B cell (primary cell): ENCODE measurements around the gene MRAS. TPM values are rescaled to one million over a fixed set of nuclear protein-coding genes. Genes with fewer than 3 reads are reported as not detected.

ENCODE experiments used
- ATAC-seq: fragments of 200-7000 bp; cut with Tn5 transposase; one replicate; pipeline ENCODE4 v1.10.0; 2021; ENCODE audit warnings: low read depth, mild to moderate bottlenecking, moderate number of reproducible peaks, moderate library complexity
- CTCF ChIA-PET: fragments of 350-600 bp; sonication (Branson Sonifier 250); formaldehyde crosslinking; loops from one replicate; lab custom pipeline; 2021; ENCODE audit warnings: antibody characterized with exemption, inconsistent platforms; lab: Charles Lee
- POLR2A ChIA-PET: fragments of 350-600 bp; sonication (Branson Sonifier 250); formaldehyde crosslinking; loops from one replicate; lab custom pipeline; 2021; ENCODE audit warnings: antibody characterized with exemption; lab: Charles Lee
- DNase-seq: peaks from one replicate; pipeline ENCODE4 v3.0.0; 2013
- H2AFZ ChIP-seq: 2 replicates; pipeline ENCODE4 v1.6.1; 2012; ENCODE audit warnings: mild to moderate bottlenecking, low read depth, low read length; ENCODE audit not compliant: insufficient read depth, poor library complexity, severe bottlenecking
- H3K27ac ChIP-seq, 2 donors: 1 replicate in 1 of 2; 2 replicates in 1 of 2; pipeline ENCODE4 v1.5.1; 2012 to 2013; ENCODE audit warnings: low read length in 2 of 2, mild to moderate bottlenecking in 2 of 2, moderate library complexity in 1 of 2
- H3K27me3 ChIP-seq, 4 experiments: fragments of 200-600 bp in 1 of 4; sonication (generic) in 1 of 4; replicated peaks in 1 of 4; 1 replicate in 2 of 4; 2 replicates in 2 of 4; pipeline versions ENCODE4 v1.6.1 to v1.7.0; 2013 to 2016; ENCODE audit warnings: low read length in 3 of 4, mild to moderate bottlenecking in 2 of 4, mixed read lengths in 1 of 4, moderate library complexity in 1 of 4; ENCODE audit not compliant: insufficient read depth in 4 of 4, control insufficient read depth in 3 of 4; ENCODE audit errors: control extremely low read depth in 1 of 4
- H3K36me3 ChIP-seq, 2 experiments: replicated peaks in 1 of 2; 1 replicate in 1 of 2; 2 replicates in 1 of 2; pipeline versions ENCODE4 v1.6.1 to v1.7.1; 2013; ENCODE audit warnings: low read length in 1 of 2; ENCODE audit not compliant: insufficient read depth in 2 of 2, control insufficient read depth in 1 of 2; ENCODE audit errors: control extremely low read depth in 1 of 2, extremely low read depth in 1 of 2
- H3K4me1 ChIP-seq, 2 donors: fragments of 200-600 bp in 1 of 2; sonication (generic) in 1 of 2; 1 replicate in 1 of 2; 2 replicates in 1 of 2; pipeline versions ENCODE4 v1.5.1 to v1.6.1; 2013 to 2017; ENCODE audit warnings: low read length in 2 of 2; ENCODE audit not compliant: control insufficient read depth in 2 of 2, insufficient read depth in 2 of 2
- H3K4me2 ChIP-seq: replicated peaks from 2 replicates; pipeline ENCODE3; 2012; ENCODE audit warnings: mild to moderate bottlenecking, low read depth, low read length; ENCODE audit not compliant: poor library complexity, severe bottlenecking
- H3K4me3 ChIP-seq, 5 experiments: fragments of 200-600 bp in 1 of 5; sonication (generic) in 1 of 5; 1 replicate in 3 of 5; 2 replicates in 2 of 5; pipeline versions ENCODE4 v1.5.1 to v1.7.0; 2011 to 2016; ENCODE audit warnings: low read length in 4 of 5, mild to moderate bottlenecking in 4 of 5, low read depth in 2 of 5, control low read depth in 1 of 5, moderate library complexity in 1 of 5; ENCODE audit not compliant: insufficient read depth in 1 of 5; ENCODE audit errors: control extremely low read depth in 1 of 5, extremely low read depth in 1 of 5
- H3K79me2 ChIP-seq: fragments of 200-600 bp; sonication (generic); one replicate; pipeline ENCODE4 v1.6.0; 2016; ENCODE audit warnings: low read length; ENCODE audit not compliant: control insufficient read depth, insufficient read depth
- H3K9ac ChIP-seq: fragments of 200-600 bp; sonication (generic); 2 replicates; pipeline ENCODE4 v1.6.1; 2017; ENCODE audit warnings: mild to moderate bottlenecking, low read length, moderate library complexity
- H3K9me3 ChIP-seq, 3 donors: one replicate each; pipeline versions ENCODE4 v1.6.1 to v1.7.1; 2013; ENCODE audit warnings: low read length in 2 of 3; ENCODE audit not compliant: control insufficient read depth in 2 of 3, insufficient read depth in 1 of 3; ENCODE audit errors: control extremely low read depth in 1 of 3
- H4K20me1 ChIP-seq: 2 replicates; pipeline ENCODE4 v1.6.0; 2012; ENCODE audit warnings: mild to moderate bottlenecking, low read length; ENCODE audit not compliant: insufficient read depth, control insufficient read depth, poor library complexity, severe bottlenecking
- H3K27ac Mint-ChIP-seq: one replicate; pipeline ENCODE4 v1.8.0; 2021; ENCODE audit warnings: mixed read lengths
- H3K27me3 Mint-ChIP-seq: one replicate; pipeline ENCODE4 v1.8.0; 2021; ENCODE audit warnings: mixed read lengths
- H3K4me1 Mint-ChIP-seq: one replicate; pipeline ENCODE4 v1.8.0; 2021; ENCODE audit warnings: mixed read lengths
- H3K4me3 Mint-ChIP-seq: one replicate; pipeline ENCODE4 v1.8.0; 2021; ENCODE audit warnings: mixed read lengths
- H3K9me3 Mint-ChIP-seq: one replicate; pipeline ENCODE4 v1.8.0; 2022; ENCODE audit warnings: mixed read lengths; ENCODE audit not compliant: insufficient read depth
- CTCF ChIP-seq: fragments of 200-600 bp; IDR thresholded peaks from one replicate; pipeline ENCODE4 v1.8.0; 2022; ENCODE audit warnings: antibody characterized with exemption, mild to moderate bottlenecking
- EZH2 ChIP-seq: IDR thresholded peaks from 2 replicates; pipeline ENCODE4 v1.6.1; 2012; ENCODE audit warnings: borderline replicate concordance, low read depth, mild to moderate bottlenecking, moderate library complexity, low read length; ENCODE audit not compliant: insufficient read depth, poor library complexity, severe bottlenecking
- WGBS: methylation state at CpG from one replicate; pipeline ENCODE4 v1.1.5; 2013; ENCODE audit warnings: missing lambda C conversion rate; ENCODE audit not compliant: insufficient coverage; 5-methylcytosine and 5-hydroxymethylcytosine counted together
- intact Hi-C: fragments of 100-400 bp; cut with micrococcal nuclease; formaldehyde crosslinking; loops from one replicate; pipeline ENCODE4 v1.10.0; 2022
- polyA plus RNA-seq: library from polyadenylated mRNA; depleted of rRNA; stranded (reverse); fragments of >200 nt; gene quantifications from 2 replicates; pipeline ENCODE4 v1.2.3, GENCODE V29; 2012
- total RNA-seq, 2 donors: library from RNA; stranded (reverse); fragments of 120-200 nt in 1 of 2; gene quantifications; 1 replicate in 1 of 2; 2 replicates in 1 of 2; pipeline versions ENCODE4 v1.2.3 to v1.2.4, GENCODE V29; 2013 to 2022

The MRAS gene
- total and polyA plus RNA-seq, 2 donors (not counting 1 experiment from before 2014, with no cell fraction given), result 0.03 to 0.22 TPM

GRCh38 chr3:138434875-138435772 lies 86.7 kb downstream of the MRAS start:
- Mint-ChIP-seq H3K27me3 (peaks cover 57% of the 10 kb centered on the region), H3K9me3 (no peaks in the 10 kb centered on the region), H3K4me1 (peaks cover 15% of the 10 kb centered on the region), H3K27ac (no peak overlapping the region), H3K4me3 (no peak overlapping the region)
- whole genome bisulfite sequencing, result 8% methylated on average over 72 of the region's 78 CpGs
- no peaks in the 10 kb centered on the region for H3K79me2 ChIP-seq
- ChIA-PET CTCF (interaction anchor here (1.2 kb wide), 1 partner anchor 18 kb away, joined by 3 read pairs; no protein-coding TSS in a partner anchor), POLR2A (no interaction called here)
- peak overlapping the region; percentile 60 for H3K4me2 ChIP-seq
- H3K4me1 ChIP-seq, result peaks cover 13 to 16% of the 10 kb centered on the region in 2 donors
- no peaks in the 10 kb centered on the region for H3K36me3 ChIP-seq
- ATAC-seq, result no peak
- peak overlapping the region in 1 of 5 experiments; percentile 30 for H3K4me3 ChIP-seq
- peaks cover 0 to 10% (median 0%) of the 10 kb centered on the region in 3 donors for H3K9me3 ChIP-seq
- no peaks in the 10 kb centered on the region for H4K20me1 ChIP-seq
- peak overlapping the region; percentile 7 for H3K9ac ChIP-seq
- peaks cover 0 to 46% (median 22%) of the 10 kb centered on the region in 4 experiments for H3K27me3 ChIP-seq
- DNase-seq, result no peak
- intact Hi-C loops, result no loop called here
- peak overlapping the region; percentile 42 for H2AFZ ChIP-seq
- no peak overlapping the region for H3K27ac ChIP-seq
- no peak for TF ChIP-seq CTCF
- TF ChIP-seq EZH2, result no peak

- CTCF ChIA-PET, result no interaction called here
- no peak for DNase-seq
- Histone ChIP-seq H3K9me3 (peaks cover 0 to 10% (median 0%) of the 10 kb centered on the region in 3 donors), H3K4me3 (no peak overlapping the region), H3K4me1 (peaks cover 13 to 16% of the 10 kb centered on the region in 2 donors), H3K27me3 (peaks cover 0 to 48% (median 22%) of the 10 kb centered on the region in 4 experiments), H2AFZ (no peak overlapping the region), H3K9ac (no peak overlapping the region), H3K27ac (no peak overlapping the region), H3K4me2 (no peak overlapping the region), H4K20me1 (no peaks in the 10 kb centered on the region), H3K79me2 (no peaks in the 10 kb centered on the region), H3K36me3 (no peaks in the 10 kb centered on the region)
- 90% methylated on average over 7 of the region's 8 CpGs for WGBS
- ATAC-seq, result no peak
- H3K27ac Mint-ChIP-seq, result no peak overlapping the region
- peaks cover 57% of the 10 kb centered on the region for H3K27me3 Mint-ChIP-seq
- no peaks in the 10 kb centered on the region for H3K9me3 Mint-ChIP-seq
- peaks cover 15% of the 10 kb centered on the region for H3K4me1 Mint-ChIP-seq
- POLR2A ChIA-PET, result no interaction called here
- TF ChIP-seq EZH2 (no peak), CTCF (no peak)
- intact Hi-C loops, result no loop called here
- H3K4me3 Mint-ChIP-seq, result no peak overlapping the region
Observed at GRCh38 chr3:138435840-138436239, 87.5 kb downstream of the MRAS start.
